ENCODE measurements around the gene MGLL.
A peak's percentile ranks its signal among the peaks of the same experiment; 100 is the strongest.

Gene MGLL

GRCh38 chr3:127790882-127791183 lies 31.5 kb downstream of the MGLL start:
- no peaks in the 10 kb centered on the region for H3K79me1 ChIP-seq (ENCODE audit: low read length)
- no peak overlapping the region for H2AK5ac ChIP-seq (ENCODE audit: low read length)
- no peak overlapping the region for H3K4ac ChIP-seq (ENCODE audit: low read depth, low read length)
- no peak overlapping the region for H3K9ac ChIP-seq (ENCODE audit: low read length)
- peak overlapping the region; percentile 22 for H3K56ac ChIP-seq (ENCODE audit: low read length)
- no peaks in the 10 kb centered on the region for H3K36me3 ChIP-seq (ENCODE audit: control insufficient read depth, insufficient read depth, low read length)
- H2BK5ac ChIP-seq (ENCODE audit: low read length): no peak overlapping the region
- no peak overlapping the region for H2BK120ac ChIP-seq (ENCODE audit: low read depth, low read length)
- no peak overlapping the region for H3K18ac ChIP-seq (ENCODE audit: low read length)
- no CpG with 5 or more reads among the region's 7 CpGs for WGBS (ENCODE audit: extremely low coverage, insufficient coverage, low lambda C conversion rate)
- H3K79me2 ChIP-seq (ENCODE audit: control insufficient read depth, insufficient read depth, low read length): no peaks in the 10 kb centered on the region
- no peak overlapping the region for H4K5ac ChIP-seq (ENCODE audit: low read length)
- H3K23ac ChIP-seq (ENCODE audit: low read length): no peak overlapping the region
- no peaks in the 10 kb centered on the region for H3K4me1 ChIP-seq (ENCODE audit: control insufficient read depth, low read depth, low read length)
- no peak overlapping the region for H4K8ac ChIP-seq (ENCODE audit: low read depth, low read length)
- no peak overlapping the region for H2BK15ac ChIP-seq (replicated peaks; ENCODE audit: low read depth)
- DNase-seq: no peak
- no peaks in the 10 kb centered on the region for H3K27me3 ChIP-seq (ENCODE audit: insufficient read depth, low read length, poor library complexity)
- H3K27ac ChIP-seq (ENCODE audit: low read depth, low read length): no peak overlapping the region
- no peak overlapping the region for H3K4me2 ChIP-seq (ENCODE audit: low read length)
- H3K4me3 ChIP-seq (ENCODE audit: low read length): no peak overlapping the region

- Histone ChIP-seq H3K79me1 (ENCODE audit: low read length) (no peaks in the 10 kb centered on the region), H2AK5ac (ENCODE audit: low read length) (no peak overlapping the region), H3K9ac (ENCODE audit: low read length) (no peak overlapping the region), H3K36me3 (ENCODE audit: control insufficient read depth, insufficient read depth, low read length) (no peaks in the 10 kb centered on the region), H3K4me1 (ENCODE audit: control insufficient read depth, low read depth, low read length) (no peaks in the 10 kb centered on the region), H2BK5ac (ENCODE audit: low read length) (no peak overlapping the region), H3K27ac (ENCODE audit: low read depth, low read length) (no peak overlapping the region), H3K18ac (ENCODE audit: low read length) (no peak overlapping the region), H4K5ac (ENCODE audit: low read length) (no peak overlapping the region), H3K23ac (ENCODE audit: low read length) (no peak overlapping the region), H4K8ac (ENCODE audit: low read depth, low read length) (no peak overlapping the region), H2BK15ac (replicated peaks; ENCODE audit: low read depth) (no peak overlapping the region), H3K79me2 (ENCODE audit: control insufficient read depth, insufficient read depth, low read length) (no peaks in the 10 kb centered on the region), H3K4me2 (ENCODE audit: low read length) (no peak overlapping the region), H3K4me3 (ENCODE audit: low read length) (no peak overlapping the region), H3K56ac (ENCODE audit: low read length) (no peak overlapping the region), H3K4ac (ENCODE audit: low read depth, low read length) (no peak overlapping the region), H2BK120ac (ENCODE audit: low read depth, low read length) (no peak overlapping the region), H3K27me3 (ENCODE audit: insufficient read depth, low read length, poor library complexity) (no peaks in the 10 kb centered on the region)
- no peak for DNase-seq
- no CpG with 5 or more reads among the region's 19 CpGs for WGBS (ENCODE audit: extremely low coverage, insufficient coverage, low lambda C conversion rate)
Observed at GRCh38 chr3:127789990-127790881, 32.1 kb downstream of the MGLL start.

- Histone ChIP-seq H3K23ac (ENCODE audit: low read length) (no peak overlapping the region), H3K4me3 (ENCODE audit: low read length) (no peak overlapping the region), H4K8ac (ENCODE audit: low read depth, low read length) (no peak overlapping the region), H3K4me2 (ENCODE audit: low read length) (no peak overlapping the region), H2BK5ac (ENCODE audit: low read length) (no peak overlapping the region), H3K79me1 (ENCODE audit: low read length) (no peaks in the 10 kb centered on the region), H3K4me1 (ENCODE audit: control insufficient read depth, low read depth, low read length) (no peaks in the 10 kb centered on the region), H3K9ac (ENCODE audit: low read length) (no peak overlapping the region), H2BK15ac (replicated peaks; ENCODE audit: low read depth) (no peak overlapping the region), H3K27me3 (ENCODE audit: insufficient read depth, low read length, poor library complexity) (no peaks in the 10 kb centered on the region), H3K36me3 (ENCODE audit: control insufficient read depth, insufficient read depth, low read length) (no peaks in the 10 kb centered on the region), H4K5ac (ENCODE audit: low read length) (no peak overlapping the region), H3K56ac (ENCODE audit: low read length) (no peak overlapping the region), H3K4ac (ENCODE audit: low read depth, low read length) (no peak overlapping the region), H2AK5ac (ENCODE audit: low read length) (no peak overlapping the region), H3K27ac (ENCODE audit: low read depth, low read length) (no peak overlapping the region), H3K18ac (ENCODE audit: low read length) (no peak overlapping the region), H3K79me2 (ENCODE audit: control insufficient read depth, insufficient read depth, low read length) (no peaks in the 10 kb centered on the region), H2BK120ac (ENCODE audit: low read depth, low read length) (no peak overlapping the region)
- DNase-seq: no peak
- no CpG with 5 or more reads among the region's 5 CpGs for WGBS (ENCODE audit: extremely low coverage, insufficient coverage, low lambda C conversion rate)
Observed at GRCh38 chr3:127789051-127789450, 33.3 kb downstream of the MGLL start.

- no peak overlapping the region for H3K18ac ChIP-seq (ENCODE audit: low read length)
- no peak for DNase-seq
- no peak overlapping the region for H3K4me2 ChIP-seq (ENCODE audit: low read length)
- no peak overlapping the region for H3K23ac ChIP-seq (ENCODE audit: low read length)
- H3K79me2 ChIP-seq (ENCODE audit: control insufficient read depth, insufficient read depth, low read length): no peaks in the 10 kb centered on the region
- H3K36me3 ChIP-seq (ENCODE audit: control insufficient read depth, insufficient read depth, low read length): no peaks in the 10 kb centered on the region
- H3K27me3 ChIP-seq (ENCODE audit: insufficient read depth, low read length, poor library complexity): no peaks in the 10 kb centered on the region
- no peak overlapping the region for H2BK5ac ChIP-seq (ENCODE audit: low read length)
- no peaks in the 10 kb centered on the region for H3K4me1 ChIP-seq (ENCODE audit: control insufficient read depth, low read depth, low read length)
- H3K27ac ChIP-seq (ENCODE audit: low read depth, low read length): no peak overlapping the region
- H3K79me1 ChIP-seq (ENCODE audit: low read length): no peaks in the 10 kb centered on the region
- no peak overlapping the region for H2BK15ac ChIP-seq (replicated peaks; ENCODE audit: low read depth)
- H3K56ac ChIP-seq (ENCODE audit: low read length): no peak overlapping the region
- H3K9ac ChIP-seq (ENCODE audit: low read length): no peak overlapping the region
- H2AK5ac ChIP-seq (ENCODE audit: low read length): no peak overlapping the region
- no peak overlapping the region for H3K4me3 ChIP-seq (ENCODE audit: low read length)
- no CpG with 5 or more reads among the region's 9 CpGs for WGBS (ENCODE audit: extremely low coverage, insufficient coverage, low lambda C conversion rate)
- H2BK120ac ChIP-seq (ENCODE audit: low read depth, low read length): no peak overlapping the region
- no peak overlapping the region for H3K4ac ChIP-seq (ENCODE audit: low read depth, low read length)
- H4K5ac ChIP-seq (ENCODE audit: low read length): no peak overlapping the region
- H4K8ac ChIP-seq (ENCODE audit: low read depth, low read length): no peak overlapping the region
Observed at GRCh38 chr3:127788451-127788909, 33.8 kb downstream of the MGLL start.

GRCh38 chr3:127787571-127788365 lies 34.5 kb downstream of the MGLL start:
- no peak overlapping the region for H3K23ac ChIP-seq (ENCODE audit: low read length)
- H2AK5ac ChIP-seq (ENCODE audit: low read length): no peak overlapping the region
- H3K36me3 ChIP-seq (ENCODE audit: control insufficient read depth, insufficient read depth, low read length): no peaks in the 10 kb centered on the region
- H4K5ac ChIP-seq (ENCODE audit: low read length): no peak overlapping the region
- whole genome bisulfite sequencing (ENCODE audit: extremely low coverage, insufficient coverage, low lambda C conversion rate): no CpG with 5 or more reads among the region's 16 CpGs
- H3K56ac ChIP-seq (ENCODE audit: low read length): peak overlapping the region; percentile 7
- H3K4me3 ChIP-seq (ENCODE audit: low read length): no peak overlapping the region
- H3K4me2 ChIP-seq (ENCODE audit: low read length): no peak overlapping the region
- H4K8ac ChIP-seq (ENCODE audit: low read depth, low read length): no peak overlapping the region
- no peak overlapping the region for H3K27ac ChIP-seq (ENCODE audit: low read depth, low read length)
- no peaks in the 10 kb centered on the region for H3K4me1 ChIP-seq (ENCODE audit: control insufficient read depth, low read depth, low read length)
- H2BK120ac ChIP-seq (ENCODE audit: low read depth, low read length): no peak overlapping the region
- no peak overlapping the region for H3K18ac ChIP-seq (ENCODE audit: low read length)
- H3K9ac ChIP-seq (ENCODE audit: low read length): no peak overlapping the region
- no peak overlapping the region for H3K4ac ChIP-seq (ENCODE audit: low read depth, low read length)
- DNase-seq: no peak
- H3K27me3 ChIP-seq (ENCODE audit: insufficient read depth, low read length, poor library complexity): no peaks in the 10 kb centered on the region
- no peak overlapping the region for H2BK15ac ChIP-seq (replicated peaks; ENCODE audit: low read depth)
- no peak overlapping the region for H2BK5ac ChIP-seq (ENCODE audit: low read length)
- no peaks in the 10 kb centered on the region for H3K79me2 ChIP-seq (ENCODE audit: control insufficient read depth, insufficient read depth, low read length)
- H3K79me1 ChIP-seq (ENCODE audit: low read length): no peaks in the 10 kb centered on the region

Data from mesendoderm (in vitro differentiated cells).